Measurements from ENCODE around the gene ADAM19. TPM values are rescaled to one million over a fixed set of nuclear protein-coding genes. Genes with fewer than 3 reads are reported as not detected.

Gene ADAM19
- total RNA-seq, result 232 TPM in 2 replicates

DNA sequence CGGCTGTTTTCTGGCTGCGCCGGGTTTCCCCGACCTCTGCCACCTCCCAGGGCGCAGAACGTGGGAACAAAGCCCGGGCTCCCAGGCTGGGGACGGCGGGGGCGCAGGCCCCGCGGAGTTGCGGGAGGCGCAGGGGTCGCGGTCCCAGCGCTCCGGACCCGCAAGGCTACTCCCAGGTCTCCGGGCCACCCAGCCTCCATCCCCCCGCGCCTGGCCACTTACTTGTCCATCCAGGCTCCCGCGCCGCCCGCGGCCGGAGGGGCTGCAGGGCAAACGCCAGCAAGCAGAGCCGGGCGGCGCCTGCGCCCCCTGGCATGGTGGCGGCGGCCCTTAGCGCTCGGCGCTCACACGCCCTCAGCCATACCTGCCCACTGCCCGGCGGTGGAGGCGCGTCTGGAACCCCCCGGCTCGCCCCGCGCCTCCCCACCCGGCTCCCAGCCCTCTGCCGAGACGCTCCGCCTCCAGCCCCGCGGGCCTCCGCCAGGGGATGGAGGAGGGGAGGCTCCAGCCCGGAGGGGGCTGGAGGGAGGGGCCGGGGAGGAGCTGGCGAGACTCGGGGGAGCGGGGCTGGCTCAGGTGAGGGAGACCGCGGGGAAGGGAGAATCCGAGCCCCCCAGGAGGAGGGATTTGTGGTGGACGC is at the start of gene ADAM19:
ADAM19 (minus strand) TSS at position 395 of the 640 bp plus-strand sequence; CDS start at position 316, 79 bp downstream.
- peak; percentile 89 for DNase-seq
- Mint-ChIP-seq H3K4me1 (peaks cover 61% of the 10 kb centered on the region), H3K4me3 (peak within 1 kb of the TSS; percentile 91), H3K9me3 (no peaks in the 10 kb centered on the region), H3K27me3 (no peaks in the 10 kb centered on the region), H3K36me3 (ENCODE audit: low read depth) (peaks cover 37% of the 10 kb centered on the region), H3K27ac (peak within 1 kb of the TSS; percentile 86)
- intact Hi-C loops (cut with micrococcal nuclease), result no loop called here

- intact Hi-C loops (cut with micrococcal nuclease), result no loop called here
- Mint-ChIP-seq H3K9me3 (peaks cover 25% of the 10 kb centered on the region), H3K27me3 (peaks cover 2% of the 10 kb centered on the region), H3K4me3 (no peak overlapping the region), H3K27ac (no peak overlapping the region), H3K36me3 (ENCODE audit: low read depth) (peaks cover 13% of the 10 kb centered on the region), H3K4me1 (peaks cover 7% of the 10 kb centered on the region)
- DNase-seq, result no peak
These were observed 48.6 kb upstream of the ADAM19 start for GRCh38 chr5:157624144-157624543.

- Mint-ChIP-seq H3K4me1 (peaks cover 13% of the 10 kb centered on the region), H3K9me3 (peaks cover 31% of the 10 kb centered on the region), H3K36me3 (ENCODE audit: low read depth) (peaks cover 12% of the 10 kb centered on the region), H3K27ac (no peak overlapping the region), H3K4me3 (no peak overlapping the region), H3K27me3 (peaks cover 2% of the 10 kb centered on the region)
- no peak for DNase-seq
- intact Hi-C loops (cut with micrococcal nuclease), result no loop called here
These were observed 45.2 kb upstream of the ADAM19 start for GRCh38 chr5:157620776-157621175.

DNA sequence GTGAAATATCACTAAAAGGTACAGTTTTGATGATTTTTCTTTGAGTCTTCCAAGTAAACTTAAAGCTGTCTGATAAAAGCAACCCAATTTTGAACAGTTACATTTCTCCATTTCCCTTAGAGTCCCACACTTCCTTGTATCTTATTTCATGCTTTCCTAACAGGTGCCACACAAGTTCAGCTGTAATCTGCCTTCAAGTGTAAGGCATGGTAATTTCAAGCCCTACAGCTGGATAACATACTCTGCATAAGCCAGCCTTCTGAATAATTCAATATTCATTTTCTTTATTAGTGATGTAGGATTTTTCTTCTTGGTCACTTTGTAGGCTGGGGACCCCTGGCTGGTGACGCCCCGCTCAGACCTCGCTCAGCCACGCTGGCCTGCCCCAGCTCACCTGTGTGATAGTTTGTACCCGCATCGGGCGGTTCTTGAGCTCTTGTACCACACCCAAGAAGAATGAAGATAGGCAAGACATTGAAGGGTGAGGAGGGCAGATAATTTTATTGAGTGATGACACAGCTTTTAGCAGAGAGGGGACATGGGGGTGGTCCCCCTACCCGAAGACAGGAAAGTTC is 42.7 kb upstream of the ADAM19 start:
- Mint-ChIP-seq H3K27me3 (peaks cover 2% of the 10 kb centered on the region), H3K9me3 (peaks cover 24% of the 10 kb centered on the region), H3K4me3 (no peak overlapping the region), H3K36me3 (ENCODE audit: low read depth) (peaks cover 15% of the 10 kb centered on the region), H3K27ac (no peak overlapping the region), H3K4me1 (peaks cover 18% of the 10 kb centered on the region)
- no peak for DNase-seq
- intact Hi-C loops (cut with micrococcal nuclease), result no loop called here

DNA sequence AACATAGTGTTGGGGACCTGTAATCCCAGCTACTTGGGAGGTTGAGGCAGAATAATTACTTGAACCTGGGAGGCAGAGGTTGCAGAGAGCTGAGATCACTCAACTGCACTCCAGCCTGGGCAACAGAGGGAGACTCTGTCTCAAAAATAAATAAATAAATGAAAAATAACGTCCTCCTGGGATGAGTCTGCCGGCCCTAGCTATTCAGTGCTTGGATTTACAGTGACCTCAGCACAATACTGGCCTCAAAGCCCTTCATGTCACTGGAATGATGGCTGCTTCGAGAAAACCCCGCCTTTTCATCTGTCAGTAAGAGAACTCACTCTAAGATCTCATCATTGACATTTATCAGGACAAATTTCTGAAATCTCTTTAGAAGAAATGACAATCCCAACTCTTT is 41.2 kb upstream of the ADAM19 start:
- intact Hi-C loops (cut with micrococcal nuclease), result no loop called here
- Mint-ChIP-seq H3K27me3 (no peaks in the 10 kb centered on the region), H3K36me3 (ENCODE audit: low read depth) (peaks cover 9% of the 10 kb centered on the region), H3K27ac (no peak overlapping the region), H3K4me1 (peaks cover 30% of the 10 kb centered on the region), H3K9me3 (peaks cover 10% of the 10 kb centered on the region), H3K4me3 (no peak overlapping the region)
- DNase-seq, result no peak

DNA sequence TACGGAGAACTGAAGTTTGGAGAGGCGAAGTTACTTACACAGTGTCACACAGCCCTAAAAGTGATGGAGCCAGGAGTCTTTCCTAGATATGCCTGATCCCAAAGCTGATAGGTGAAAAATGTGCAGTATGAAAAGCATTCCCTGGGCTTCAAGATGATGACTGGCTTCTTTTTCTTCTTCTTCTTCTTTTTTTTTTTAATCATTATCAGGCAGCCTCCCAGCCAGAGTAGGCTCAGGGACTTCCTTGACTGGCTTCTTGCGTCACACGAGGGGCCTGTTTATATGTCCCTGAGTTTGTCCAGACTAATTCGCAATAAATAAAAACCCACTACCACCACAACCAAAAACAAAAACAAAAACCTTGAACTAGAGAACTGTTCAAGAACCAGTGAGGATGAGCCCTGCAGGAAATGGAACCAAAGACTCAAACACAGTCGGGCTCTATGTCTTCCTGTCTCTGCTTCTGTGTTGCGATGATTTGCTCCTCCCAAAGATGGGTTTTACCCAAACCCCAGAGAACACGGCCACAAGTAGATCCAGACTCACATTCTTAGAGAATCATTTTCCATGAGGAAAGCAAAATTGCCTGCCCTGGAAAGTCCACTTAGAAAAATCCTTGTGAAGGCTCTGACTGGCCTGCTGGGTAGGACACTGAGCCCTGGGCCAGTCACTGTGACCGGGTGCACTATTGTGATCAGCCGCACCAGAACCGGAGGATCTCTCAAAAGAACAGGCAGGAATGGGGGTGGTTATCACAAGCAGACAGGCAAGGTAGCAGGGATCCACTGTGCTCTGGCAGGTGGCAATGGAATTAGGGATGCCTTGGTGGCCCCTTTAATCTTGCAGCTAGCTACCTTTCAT is 38.0 kb upstream of the ADAM19 start:
- DNase-seq, result peak; percentile 79
- intact Hi-C loops (cut with micrococcal nuclease), result loop anchor here (2.0 kb wide), 1 partner anchor 15 kb away; no protein-coding TSS in a partner anchor
- peaks cover 52% of the 10 kb centered on the region for H3K4me1 Mint-ChIP-seq
- H3K27ac Mint-ChIP-seq, result peak overlapping the region; percentile 95
- H3K36me3 Mint-ChIP-seq (ENCODE audit: low read depth), result peaks cover 7% of the 10 kb centered on the region
- peak overlapping the region; percentile 87 for H3K4me3 Mint-ChIP-seq
- H3K27me3 Mint-ChIP-seq, result no peaks in the 10 kb centered on the region
- peaks cover 4% of the 10 kb centered on the region for H3K9me3 Mint-ChIP-seq

GRCh38 chr5:157612581-157612980 is 37.0 kb upstream of the ADAM19 start:
- DNase-seq, result no peak
- Mint-ChIP-seq H3K4me1 (peaks cover 57% of the 10 kb centered on the region), H3K9me3 (no peaks in the 10 kb centered on the region), H3K27ac (peak overlapping the region; percentile 95), H3K4me3 (peak overlapping the region; percentile 87), H3K27me3 (no peaks in the 10 kb centered on the region), H3K36me3 (ENCODE audit: low read depth) (peaks cover 7% of the 10 kb centered on the region)
- intact Hi-C loops (cut with micrococcal nuclease), result loop anchor here (2.0 kb wide), 1 partner anchor 14 kb away; no protein-coding TSS in a partner anchor

GRCh38 chr5:157611571-157612476 is 36.2 kb upstream of the ADAM19 start:
- peaks cover 5% of the 10 kb centered on the region for H3K36me3 Mint-ChIP-seq (ENCODE audit: low read depth)
- intact Hi-C loops (cut with micrococcal nuclease), result loop anchor here (2.0 kb wide), 1 partner anchor 13 kb away; no protein-coding TSS in a partner anchor
- H3K9me3 Mint-ChIP-seq, result no peaks in the 10 kb centered on the region
- no peaks in the 10 kb centered on the region for H3K27me3 Mint-ChIP-seq
- H3K4me1 Mint-ChIP-seq, result peaks cover 61% of the 10 kb centered on the region
- H3K4me3 Mint-ChIP-seq, result no peak overlapping the region
- no peak for DNase-seq
- peak overlapping the region; percentile 78 for H3K27ac Mint-ChIP-seq

DNA sequence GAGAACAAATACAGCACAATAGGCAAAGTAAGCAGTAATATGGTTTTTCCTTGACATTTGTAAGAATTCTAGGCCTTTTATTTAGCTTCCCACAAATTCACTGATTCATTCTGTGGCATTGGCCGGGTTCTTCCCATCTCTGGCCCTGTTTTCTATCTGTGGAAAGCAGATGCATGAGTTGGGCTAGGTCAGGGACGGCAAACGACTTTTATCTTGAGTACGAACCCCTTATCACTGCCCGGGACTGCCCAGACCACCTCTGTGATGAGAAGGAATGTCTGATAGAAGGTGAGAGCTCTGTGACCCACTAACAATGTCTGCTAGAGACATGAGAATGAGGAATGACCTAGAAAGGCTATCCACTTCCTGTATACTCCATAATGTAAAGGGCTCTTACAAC is 35.4 kb upstream of the ADAM19 start:
- H3K36me3 Mint-ChIP-seq (ENCODE audit: low read depth), result peaks cover 5% of the 10 kb centered on the region
- H3K4me3 Mint-ChIP-seq, result no peak overlapping the region
- intact Hi-C loops (cut with micrococcal nuclease), result no loop called here
- H3K27me3 Mint-ChIP-seq, result no peaks in the 10 kb centered on the region
- peak overlapping the region; percentile 78 for H3K27ac Mint-ChIP-seq
- H3K4me1 Mint-ChIP-seq, result peaks cover 64% of the 10 kb centered on the region
- no peaks in the 10 kb centered on the region for H3K9me3 Mint-ChIP-seq
- no peak for DNase-seq

- no peaks in the 10 kb centered on the region for H3K9me3 Mint-ChIP-seq
- H3K4me1 Mint-ChIP-seq, result peaks cover 70% of the 10 kb centered on the region
- H3K36me3 Mint-ChIP-seq (ENCODE audit: low read depth), result peaks cover 5% of the 10 kb centered on the region
- intact Hi-C loops (cut with micrococcal nuclease), result loop anchor here (10.0 kb wide), 2 partner anchors 384 to 434 kb away; no protein-coding TSS in a partner anchor
- H3K27me3 Mint-ChIP-seq, result no peaks in the 10 kb centered on the region
- H3K27ac Mint-ChIP-seq, result peak overlapping the region; percentile 71
- no peak overlapping the region for H3K4me3 Mint-ChIP-seq
- no peak for DNase-seq
These were observed 33.5 kb upstream of the ADAM19 start for GRCh38 chr5:157608972-157609565.

GRCh38 chr5:157607371-157608161 is 32.0 kb upstream of the ADAM19 start:
- Mint-ChIP-seq H3K4me1 (peaks cover 71% of the 10 kb centered on the region), H3K9me3 (no peaks in the 10 kb centered on the region), H3K4me3 (peak overlapping the region; percentile 26), H3K27me3 (no peaks in the 10 kb centered on the region), H3K36me3 (ENCODE audit: low read depth) (peaks cover 1% of the 10 kb centered on the region), H3K27ac (peak overlapping the region; percentile 87)
- intact Hi-C loops (cut with micrococcal nuclease), result loop anchor here (1.0 to 10.0 kb wide), 5 partner anchors 11 to 433 kb away; no protein-coding TSS in a partner anchor
- peak; percentile 91 for DNase-seq

DNA sequence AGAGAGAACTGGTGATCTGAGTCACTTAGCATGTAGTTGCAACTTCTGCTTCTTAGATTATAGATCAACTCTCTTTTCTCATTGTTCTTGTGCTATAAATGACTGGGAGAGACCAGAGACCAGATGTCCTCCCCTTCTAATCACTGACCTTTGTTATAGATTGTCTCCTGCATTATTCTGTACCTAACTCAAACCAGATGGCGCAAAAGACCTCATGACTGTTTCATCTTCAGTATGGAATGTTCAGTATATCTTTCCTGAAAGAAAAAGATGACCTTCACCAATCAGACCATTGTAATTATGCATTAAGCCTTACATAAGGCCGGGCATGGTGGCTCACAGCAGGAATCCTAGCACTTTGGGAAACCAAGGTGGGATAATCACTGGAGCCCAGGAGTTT is 30.5 kb upstream of the ADAM19 start:
- Mint-ChIP-seq H3K4me1 (peaks cover 67% of the 10 kb centered on the region), H3K27ac (peak overlapping the region; percentile 83), H3K36me3 (ENCODE audit: low read depth) (peaks cover 1% of the 10 kb centered on the region), H3K27me3 (no peaks in the 10 kb centered on the region), H3K4me3 (peak overlapping the region; percentile 60), H3K9me3 (no peaks in the 10 kb centered on the region)
- intact Hi-C loops (cut with micrococcal nuclease), result loop anchor here (10.0 kb wide), 2 partner anchors 381 to 431 kb away; no protein-coding TSS in a partner anchor
- no peak for DNase-seq

All from activated CD4-positive, alpha-beta T cell treated with anti-CD3 and anti-CD28 coated beads, Interleukin-2, amount 10 ng/mL, durations not matched to agents 24 days and 14 days (primary cell).